PC-3 (cell line): Measurements from ENCODE around the gene MALRD1. TPM values are rescaled to one million over a fixed set of nuclear protein-coding genes. Genes with fewer than 3 reads are reported as not detected.

Experiments used
- ATAC-seq: fragments of 200-7000 bp; cut with Tn5 transposase; 2 replicates; pipeline ENCODE4 v1.9.1; 2020; ENCODE audit warnings: mild to moderate bottlenecking, moderate library complexity
- BruUV-seq: library from RNA; stranded (reverse); fragments of 400-500 nt; replicated peaks from 2 replicates; lab custom pipeline; 2021; lab: Mats Ljungman, UMichigan
- CTCF ChIA-PET: fragments of 300-600 bp; sonication (Branson Sonifier 250); formaldehyde crosslinking; loops from one replicate; lab custom pipeline; 2022; ENCODE audit warnings: antibody characterized with exemption; lab: Charles Lee
- POLR2A ChIA-PET: fragments of 300-600 bp; sonication (Branson Sonifier 250); formaldehyde crosslinking; loops from one replicate; lab custom pipeline; 2022; ENCODE audit warnings: antibody characterized with exemption; ENCODE audit not compliant: unreplicated experiment; lab: Charles Lee
- DNase-seq: peaks from one replicate; pipeline ENCODE4 v3.0.0-alpha.2; 2015
- H2AFZ ChIP-seq: fragments of 300-600 bp; sonication (generic); 2 replicates; pipeline ENCODE4 v1.6.0; 2016; ENCODE audit warnings: antibody characterized with exemption, low read length
- H3F3A ChIP-seq: fragments of 300-600 bp; sonication (generic); one replicate; pipeline ENCODE4 v1.6.0; 2017; ENCODE audit warnings: antibody characterized with exemption, low read length, control low read depth, mild to moderate bottlenecking; ENCODE audit not compliant: unreplicated experiment
- H3K27ac ChIP-seq: fragments of 300-600 bp; sonication (generic); 2 replicates; pipeline ENCODE4 v1.5.1; 2016; ENCODE audit warnings: mild to moderate bottlenecking, low read length
- H3K27me3 ChIP-seq: fragments of 300-600 bp; sonication (generic); 2 replicates; pipeline ENCODE4 v1.6.1; 2016; ENCODE audit warnings: low read length, mixed read lengths
- H3K36me3 ChIP-seq: fragments of 300-600 bp; sonication (generic); 2 replicates; pipeline ENCODE4 v1.6.1; 2016; ENCODE audit warnings: low read depth, mixed run types, low read length, mixed read lengths
- H3K4me1 ChIP-seq: fragments of 300-600 bp; sonication (generic); 2 replicates; pipeline ENCODE4 v1.5.1; 2016; ENCODE audit warnings: low read length; ENCODE audit not compliant: insufficient read depth
- H3K4me2 ChIP-seq: fragments of 300-600 bp; sonication (generic); 2 replicates; pipeline ENCODE4 v1.6.0; 2016; ENCODE audit warnings: low read length
- H3K4me3 ChIP-seq: fragments of 300-600 bp; sonication (generic); 2 replicates; pipeline ENCODE4 v1.5.1; 2016; ENCODE audit warnings: mild to moderate bottlenecking, low read length, mixed read lengths
- H3K79me2 ChIP-seq: fragments of 300-600 bp; sonication (generic); 2 replicates; pipeline ENCODE4 v1.6.1; 2017; ENCODE audit warnings: low read length, mixed read lengths
- H3K9ac ChIP-seq: fragments of 300-600 bp; sonication (generic); 2 replicates; pipeline ENCODE4 v1.6.0; 2016; ENCODE audit warnings: mild to moderate bottlenecking, low read length
- H3K9me2 ChIP-seq: fragments of 300-600 bp; sonication (generic); replicated peaks from 2 replicates; pipeline ENCODE4 v1.6.1; 2016; ENCODE audit warnings: mixed run types, low read length, mixed read lengths
- H3K9me3 ChIP-seq: fragments of 300-600 bp; sonication (generic); 2 replicates; pipeline ENCODE4 v1.6.1; 2016; ENCODE audit warnings: low read length, mixed read lengths
- H4K20me1 ChIP-seq: fragments of 300-600 bp; sonication (generic); 2 replicates; pipeline ENCODE4 v1.6.1; 2016; ENCODE audit warnings: low read length, mixed read lengths
- CTCF ChIP-seq: fragments of 300-600 bp; sonication (generic); conservative IDR thresholded peaks from 2 replicates; pipeline ENCODE4 v1.5.1; 2017; ENCODE audit warnings: antibody characterized with exemption, low read depth, mild to moderate bottlenecking, low read length
- EZH2 ChIP-seq: fragments of 300-600 bp; sonication (generic); IDR thresholded peaks from one replicate; pipeline ENCODE4 v1.6.1; 2017; ENCODE audit warnings: antibody characterized with exemption, mild to moderate bottlenecking, low read length; ENCODE audit not compliant: unreplicated experiment
- EZH2phosphoT487 ChIP-seq: fragments of 300-600 bp; sonication (generic); IDR thresholded peaks from 2 replicates; pipeline ENCODE4 v1.6.1; 2018; ENCODE audit warnings: mild to moderate bottlenecking, antibody characterized with exemption, low read length, borderline replicate concordance
- intact Hi-C: fragments of 100-400 bp; cut with micrococcal nuclease; formaldehyde crosslinking; loops from 2 replicates; pipeline ENCODE4 v1.9.0; 2023
- total RNA-seq: library from RNA; depleted of rRNA; stranded (reverse); fragments of >200 nt; gene quantifications from 2 replicates; pipeline ENCODE4 v1.2.3, GENCODE V29; 2014

MALRD1 gene
- total RNA-seq, 1 experiment from 2014 or later, result not detected

GRCh38 chr10:19595212-19595845 is 546.7 kb downstream of the MALRD1 start:
- no peak for ATAC-seq
- no peak overlapping the region for H3K9ac ChIP-seq
- intact Hi-C loops, result no loop called here
- no TSS peak for BruUV-seq
- CTCF ChIA-PET, result no interaction called here
- TF ChIP-seq EZH2phosphoT487 (no peak), EZH2 (no peak), CTCF (no peak)
- POLR2A ChIA-PET, result no interaction called here
- no peak overlapping the region for H3K4me3 ChIP-seq
- H3K27me3 ChIP-seq, result no peaks in the 10 kb centered on the region
- H2AFZ ChIP-seq, result no peak overlapping the region
- H3K4me2 ChIP-seq, result no peak overlapping the region
- no peaks in the 10 kb centered on the region for H3K9me2 ChIP-seq
- no peaks in the 10 kb centered on the region for H3K79me2 ChIP-seq
- H3K27ac ChIP-seq, result no peak overlapping the region
- no peaks in the 10 kb centered on the region for H4K20me1 ChIP-seq
- H3K9me3 ChIP-seq, result no peaks in the 10 kb centered on the region
- H3F3A ChIP-seq, result no peaks in the 10 kb centered on the region
- DNase-seq, result no peak
- no peaks in the 10 kb centered on the region for H3K4me1 ChIP-seq
- no peaks in the 10 kb centered on the region for H3K36me3 ChIP-seq

- DNase-seq (no peak), ATAC-seq (no peak)
- Histone ChIP-seq H3K27ac (no peak overlapping the region), H2AFZ (no peak overlapping the region), H3K9ac (no peak overlapping the region), H3K9me3 (no peaks in the 10 kb centered on the region), H3K4me3 (no peak overlapping the region), H3K36me3 (no peaks in the 10 kb centered on the region), H3K4me1 (no peaks in the 10 kb centered on the region), H3F3A (no peaks in the 10 kb centered on the region), H3K9me2 (no peaks in the 10 kb centered on the region), H4K20me1 (no peaks in the 10 kb centered on the region), H3K27me3 (no peaks in the 10 kb centered on the region), H3K4me2 (no peak overlapping the region), H3K79me2 (no peaks in the 10 kb centered on the region)
- CTCF ChIA-PET, result no interaction called here
- intact Hi-C loops, result no loop called here
- POLR2A ChIA-PET, result no interaction called here
- no TSS peak for BruUV-seq
- TF ChIP-seq CTCF, result no peak
- no peak for TF ChIP-seq EZH2phosphoT487
- no peak for TF ChIP-seq EZH2
These were observed 557.2 kb downstream of the MALRD1 start for GRCh38 chr10:19605806-19606205.

- POLR2A ChIA-PET, result no interaction called here
- H3K4me3 ChIP-seq, result no peak overlapping the region
- BruUV-seq, result no TSS peak
- H4K20me1 ChIP-seq, result no peaks in the 10 kb centered on the region
- H3K9me2 ChIP-seq, result no peaks in the 10 kb centered on the region
- no peaks in the 10 kb centered on the region for H3K27me3 ChIP-seq
- no peak overlapping the region for H3K4me2 ChIP-seq
- no peaks in the 10 kb centered on the region for H3K79me2 ChIP-seq
- H3K27ac ChIP-seq, result no peak overlapping the region
- H3K36me3 ChIP-seq, result no peaks in the 10 kb centered on the region
- no peaks in the 10 kb centered on the region for H3K4me1 ChIP-seq
- ATAC-seq (no peak), DNase-seq (no peak)
- H2AFZ ChIP-seq, result no peak overlapping the region
- no peaks in the 10 kb centered on the region for H3F3A ChIP-seq
- H3K9me3 ChIP-seq, result no peaks in the 10 kb centered on the region
- CTCF ChIA-PET, result no interaction called here
- H3K9ac ChIP-seq, result no peak overlapping the region
- intact Hi-C loops, result no loop called here
- TF ChIP-seq CTCF (no peak), EZH2phosphoT487 (no peak), EZH2 (no peak)
These were observed 558.4 kb downstream of the MALRD1 start for GRCh38 chr10:19606968-19607367.
